Parathyroid adenoma (tissue), 2 donors: ENCODE results near the gene SFN.

ENCODE experiments used
- H2AFZ ChIP-seq: fragments of 300-600 bp; sonication (generic); one replicate; pipeline ENCODE4 v1.7.0; 2017; ENCODE audit warnings: antibody characterized with exemption, mild to moderate bottlenecking
- H3K27ac ChIP-seq: fragments of 300-600 bp; sonication (generic); one replicate; pipeline ENCODE4 v1.7.0; 2017
- H3K27me3 ChIP-seq: fragments of 300-600 bp; sonication (generic); one replicate; pipeline ENCODE4 v1.7.0; 2017; ENCODE audit warnings: low read length; ENCODE audit not compliant: control insufficient read depth, insufficient read depth
- H3K36me3 ChIP-seq: fragments of 300-600 bp; sonication (generic); one replicate; pipeline ENCODE4 v1.7.0; 2017; ENCODE audit warnings: low read length; ENCODE audit not compliant: control insufficient read depth, insufficient read depth
- H3K4me1 ChIP-seq: fragments of 300-600 bp; sonication (generic); one replicate; pipeline ENCODE4 v1.7.0; 2017; ENCODE audit warnings: control low read depth
- H3K4me2 ChIP-seq: fragments of 300-600 bp; sonication (generic); one replicate; pipeline ENCODE4 v1.7.0; 2017; ENCODE audit warnings: low read length
- H3K4me3 ChIP-seq: fragments of 300-600 bp; sonication (generic); one replicate; pipeline ENCODE4 v1.7.0; 2017; ENCODE audit warnings: low read depth, low read length
- H3K79me2 ChIP-seq: fragments of 300-600 bp; sonication (generic); one replicate; pipeline ENCODE4 v1.7.0; 2017; ENCODE audit warnings: control low read depth
- H3K9ac ChIP-seq: fragments of 300-600 bp; sonication (generic); one replicate; pipeline ENCODE4 v1.7.0; 2017; ENCODE audit warnings: mild to moderate bottlenecking
- H3K9me3 ChIP-seq: fragments of 300-600 bp; sonication (generic); one replicate; pipeline ENCODE4 v1.7.0; 2017; ENCODE audit warnings: low read length; ENCODE audit not compliant: control insufficient read depth
- TF ChIP-seq, protein P1 (sequence below): fragments of 300-600 bp; sonication (generic); IDR thresholded peaks from one replicate; pipeline ENCODE4 v1.7.0; 2017; ENCODE audit warnings: antibody characterized with exemption, mild to moderate bottlenecking
- donor health status: primary hyperparathyroidism.

SFN gene

DNA sequence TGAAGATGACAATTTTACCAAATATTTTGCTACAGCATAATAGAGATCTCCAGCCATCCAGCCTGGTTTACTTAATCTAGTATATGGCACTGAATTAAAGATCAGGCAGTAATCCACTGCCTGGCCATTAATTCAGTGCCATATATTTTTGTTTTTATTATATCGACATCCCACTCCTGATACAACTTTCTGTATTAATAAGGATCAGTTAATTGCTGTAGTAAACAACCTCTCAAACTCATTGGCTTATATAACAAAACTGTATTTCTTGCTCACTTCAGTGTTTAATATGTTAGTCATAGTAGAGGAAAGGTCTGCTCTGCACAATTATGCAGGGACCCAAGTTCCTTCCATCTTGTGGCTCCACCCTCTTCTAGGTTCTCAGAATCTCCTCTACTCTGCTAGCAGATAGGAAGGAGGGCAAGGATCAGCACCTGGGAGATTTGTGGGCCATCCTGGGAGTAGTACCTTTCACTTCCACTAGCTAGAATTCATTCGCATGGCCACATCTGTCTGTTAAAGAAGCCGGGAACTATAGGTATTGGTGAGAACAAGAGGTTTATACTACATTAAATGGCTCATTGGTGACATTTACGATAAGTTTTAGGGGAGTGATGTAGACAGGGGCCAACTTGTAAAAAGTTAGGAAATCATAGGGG, 40.1 kb upstream of the SFN start:
- no peaks in the 10 kb centered on the region for H3K9me3 ChIP-seq
- H3K36me3 ChIP-seq = no peaks in the 10 kb centered on the region
- peaks cover 3% of the 10 kb centered on the region for H3K4me1 ChIP-seq
- TF ChIP-seq, protein P1, sequence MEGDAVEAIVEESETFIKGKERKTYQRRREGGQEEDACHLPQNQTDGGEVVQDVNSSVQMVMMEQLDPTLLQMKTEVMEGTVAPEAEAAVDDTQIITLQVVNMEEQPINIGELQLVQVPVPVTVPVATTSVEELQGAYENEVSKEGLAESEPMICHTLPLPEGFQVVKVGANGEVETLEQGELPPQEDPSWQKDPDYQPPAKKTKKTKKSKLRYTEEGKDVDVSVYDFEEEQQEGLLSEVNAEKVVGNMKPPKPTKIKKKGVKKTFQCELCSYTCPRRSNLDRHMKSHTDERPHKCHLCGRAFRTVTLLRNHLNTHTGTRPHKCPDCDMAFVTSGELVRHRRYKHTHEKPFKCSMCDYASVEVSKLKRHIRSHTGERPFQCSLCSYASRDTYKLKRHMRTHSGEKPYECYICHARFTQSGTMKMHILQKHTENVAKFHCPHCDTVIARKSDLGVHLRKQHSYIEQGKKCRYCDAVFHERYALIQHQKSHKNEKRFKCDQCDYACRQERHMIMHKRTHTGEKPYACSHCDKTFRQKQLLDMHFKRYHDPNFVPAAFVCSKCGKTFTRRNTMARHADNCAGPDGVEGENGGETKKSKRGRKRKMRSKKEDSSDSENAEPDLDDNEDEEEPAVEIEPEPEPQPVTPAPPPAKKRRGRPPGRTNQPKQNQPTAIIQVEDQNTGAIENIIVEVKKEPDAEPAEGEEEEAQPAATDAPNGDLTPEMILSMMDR = no peak
- no peaks in the 10 kb centered on the region for H3K27me3 ChIP-seq
- H3K9ac ChIP-seq = no peak overlapping the region
- H3K27ac ChIP-seq = no peak overlapping the region
- no peak overlapping the region for H3K4me3 ChIP-seq
- no peaks in the 10 kb centered on the region for H3K79me2 ChIP-seq
- no peak overlapping the region for H3K4me2 ChIP-seq
- H2AFZ ChIP-seq = no peak overlapping the region

DNA sequence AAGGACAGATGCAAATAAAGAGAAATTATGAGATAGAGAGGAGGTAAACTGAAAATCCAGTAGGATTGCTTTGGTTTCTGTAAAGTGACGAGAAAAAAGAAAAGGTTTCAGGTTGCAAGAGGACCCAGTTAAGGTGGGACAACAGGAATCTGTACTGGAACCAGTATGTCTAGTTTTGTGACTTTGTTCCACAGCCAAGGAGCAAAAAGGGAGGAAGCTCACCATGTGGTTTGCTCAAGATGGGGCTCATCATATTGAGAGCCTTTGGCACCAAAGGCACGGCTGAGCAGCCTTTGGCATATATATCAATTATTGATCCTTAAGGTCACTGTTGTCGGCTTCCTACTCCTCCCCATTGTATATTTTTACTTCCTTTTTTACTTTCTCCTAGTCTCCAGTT, 38.2 kb upstream of the SFN start:
- TF ChIP-seq, protein P1 = no peak
- no peak overlapping the region for H3K4me3 ChIP-seq
- no peak overlapping the region for H3K4me2 ChIP-seq
- H3K79me2 ChIP-seq = no peaks in the 10 kb centered on the region
- H2AFZ ChIP-seq = peak overlapping the region; percentile 38
- H3K27ac ChIP-seq = no peak overlapping the region
- H3K36me3 ChIP-seq = no peaks in the 10 kb centered on the region
- no peak overlapping the region for H3K9ac ChIP-seq
- peaks cover 3% of the 10 kb centered on the region for H3K4me1 ChIP-seq
- no peaks in the 10 kb centered on the region for H3K9me3 ChIP-seq
- H3K27me3 ChIP-seq = no peaks in the 10 kb centered on the region

DNA sequence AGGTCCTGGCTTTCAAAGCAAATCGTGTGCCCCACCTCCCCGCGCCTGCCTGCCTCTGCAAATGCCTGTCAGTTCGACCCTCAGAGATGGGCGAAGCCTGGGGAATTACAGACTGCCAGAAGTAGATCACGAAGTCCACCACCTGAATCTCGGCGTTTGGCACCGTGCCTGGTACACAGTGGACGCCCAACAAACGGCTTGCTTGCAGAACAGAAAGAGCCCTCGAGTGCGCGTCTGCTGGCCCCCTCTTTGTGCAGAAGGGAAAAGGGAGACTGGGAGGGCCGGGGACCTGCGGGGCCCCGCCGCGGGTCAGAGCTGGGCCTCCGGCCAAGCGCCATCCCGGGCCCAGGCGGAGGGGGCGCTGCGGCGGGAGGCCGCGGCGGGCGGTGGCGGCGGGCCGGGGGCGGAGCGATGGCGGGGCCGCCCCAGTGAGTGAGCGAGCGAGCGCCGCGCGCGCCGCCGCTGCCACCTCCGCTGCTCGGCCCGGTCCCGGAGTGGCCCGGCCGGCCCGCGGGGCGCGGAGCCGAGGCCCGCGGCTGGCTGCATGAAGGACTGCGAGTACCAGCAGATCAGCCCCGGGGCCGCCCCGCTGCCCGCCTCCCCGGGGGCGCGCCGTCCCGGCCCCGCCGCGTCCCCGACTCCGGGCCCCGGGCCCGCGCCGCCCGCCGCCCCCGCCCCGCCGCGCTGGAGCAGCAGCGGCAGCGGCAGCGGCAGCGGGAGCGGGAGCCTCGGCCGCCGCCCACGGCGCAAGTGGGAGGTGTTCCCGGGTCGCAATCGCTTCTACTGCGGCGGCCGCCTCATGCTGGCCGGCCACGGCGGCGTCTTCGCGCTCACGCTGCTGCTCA, 36.5 kb upstream of the SFN start, which contains the start of gene ZDHHC18:
Gene ZDHHC18 (plus strand): TSS at position 428 of the 845 bp plus-strand sequence. CDS start 117 bp downstream, at position 545.
- H3K79me2 ChIP-seq = no peaks in the 10 kb centered on the region
- peak within 1 kb of the TSS; percentile 52 for H3K4me3 ChIP-seq
- TF ChIP-seq, protein P1 = peak; percentile 24
- peaks cover 3% of the 10 kb centered on the region for H3K4me1 ChIP-seq
- H3K27ac ChIP-seq = peak within 1 kb of the TSS; percentile 51
- peak within 1 kb of the TSS; percentile 97 for H2AFZ ChIP-seq
- no peaks in the 10 kb centered on the region for H3K9me3 ChIP-seq
- H3K4me2 ChIP-seq = peak within 1 kb of the TSS; percentile 75
- peak within 1 kb of the TSS; percentile 11 for H3K9ac ChIP-seq
- H3K36me3 ChIP-seq = no peaks in the 10 kb centered on the region
- no peaks in the 10 kb centered on the region for H3K27me3 ChIP-seq

DNA sequence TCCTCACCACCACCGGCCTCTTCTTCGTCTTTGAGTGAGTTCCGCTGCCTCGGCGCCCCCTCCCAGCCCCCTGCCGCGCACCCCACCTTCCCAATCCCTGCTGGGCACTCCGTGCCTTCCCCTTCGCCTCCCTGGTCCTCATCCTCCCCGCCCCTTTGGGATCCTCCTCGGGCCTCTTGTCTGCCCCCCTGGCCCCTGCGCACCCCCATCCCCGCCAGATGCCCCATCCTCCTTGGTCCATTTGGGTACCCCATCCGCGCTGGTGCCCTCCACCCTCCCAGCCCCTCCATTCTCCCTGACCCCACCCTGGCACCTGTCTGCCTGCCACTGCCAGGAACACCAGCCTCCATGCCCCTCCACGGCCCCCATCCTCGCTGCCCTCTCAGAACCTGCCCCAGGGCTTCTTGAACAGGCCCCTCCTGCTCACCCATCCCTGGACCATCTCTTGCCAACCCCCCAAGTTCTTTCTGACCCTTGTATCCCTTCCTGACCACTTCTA, 35.8 kb upstream of the SFN start:
- no peaks in the 10 kb centered on the region for H3K79me2 ChIP-seq
- H3K9ac ChIP-seq = no peak overlapping the region
- no peak overlapping the region for H3K27ac ChIP-seq
- H3K27me3 ChIP-seq = no peaks in the 10 kb centered on the region
- H2AFZ ChIP-seq = peak overlapping the region; percentile 73
- peak overlapping the region; percentile 75 for H3K4me2 ChIP-seq
- H3K36me3 ChIP-seq = no peaks in the 10 kb centered on the region
- TF ChIP-seq, protein P1 = no peak
- H3K4me3 ChIP-seq = peak overlapping the region; percentile 45
- no peaks in the 10 kb centered on the region for H3K9me3 ChIP-seq
- peaks cover 3% of the 10 kb centered on the region for H3K4me1 ChIP-seq
